Activated T-helper 17 cell treated with anti-CD3 and anti-CD28 coated beads, Interleukin-2, amount 50 U/mL, for 72 hours (primary cell): ENCODE results near the gene MID1. TPM values are rescaled to one million over a fixed set of nuclear protein-coding genes. Genes with fewer than 3 reads are reported as not detected.

ENCODE experiments used
- ATAC-seq: fragments of 150-1000 bp; cut with Tn5 transposase; replicated peaks from 2 replicates; pipeline ENCODE4 v1.10.0; 2021; ENCODE audit warnings: mild to moderate bottlenecking, moderate library complexity
- H3K27ac Mint-ChIP-seq: one replicate; pipeline ENCODE4 v1.8.0; 2022; ENCODE audit warnings: mixed read lengths
- H3K27me3 Mint-ChIP-seq: one replicate; pipeline ENCODE4 v1.8.0; 2022; ENCODE audit warnings: mixed read lengths
- H3K36me3 Mint-ChIP-seq: one replicate; pipeline ENCODE4 v1.8.0; 2022; ENCODE audit warnings: low read depth, mild to moderate bottlenecking, mixed read lengths
- H3K4me1 Mint-ChIP-seq: one replicate; pipeline ENCODE4 v1.8.0; 2022; ENCODE audit warnings: mixed read lengths
- H3K4me3 Mint-ChIP-seq: one replicate; pipeline ENCODE4 v1.8.0; 2022; ENCODE audit warnings: mild to moderate bottlenecking, mixed read lengths
- H3K9me3 Mint-ChIP-seq: one replicate; pipeline ENCODE4 v1.8.0; 2022; ENCODE audit warnings: mixed read lengths
- total RNA-seq, 2 donors: library from RNA; stranded (reverse); gene quantifications; one replicate each; pipeline ENCODE4 v1.2.3, GENCODE V29; 2022

MID1 gene
- total RNA-seq, 2 donors from 2014 or later: 0.30 to 1.4 TPM

DNA sequence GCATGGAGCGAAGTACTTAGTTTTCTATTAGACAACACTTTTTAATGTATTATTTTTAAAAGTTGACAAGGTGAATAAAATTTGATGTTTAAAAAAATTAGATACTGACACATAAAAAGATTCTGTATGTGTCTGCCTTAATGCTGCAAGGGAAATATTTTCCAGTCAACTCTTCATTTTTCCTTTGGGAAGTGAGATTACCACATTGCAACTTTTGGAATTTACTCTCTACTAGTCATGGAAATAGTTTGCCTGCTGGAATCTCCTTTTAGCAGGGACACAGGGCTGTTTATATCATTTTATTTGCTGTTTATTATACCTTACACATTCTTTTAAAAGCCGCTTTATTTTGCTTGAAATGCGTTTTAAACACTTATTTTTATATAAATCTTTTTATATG is 135.1 kb downstream of the MID1 start:
- Mint-ChIP-seq H3K4me3 (no peak overlapping the region), H3K27ac (no peak overlapping the region), H3K9me3 (no peaks in the 10 kb centered on the region), H3K4me1 (no peaks in the 10 kb centered on the region), H3K27me3 (no peaks in the 10 kb centered on the region), H3K36me3 (no peaks in the 10 kb centered on the region)
- no peak for ATAC-seq

DNA sequence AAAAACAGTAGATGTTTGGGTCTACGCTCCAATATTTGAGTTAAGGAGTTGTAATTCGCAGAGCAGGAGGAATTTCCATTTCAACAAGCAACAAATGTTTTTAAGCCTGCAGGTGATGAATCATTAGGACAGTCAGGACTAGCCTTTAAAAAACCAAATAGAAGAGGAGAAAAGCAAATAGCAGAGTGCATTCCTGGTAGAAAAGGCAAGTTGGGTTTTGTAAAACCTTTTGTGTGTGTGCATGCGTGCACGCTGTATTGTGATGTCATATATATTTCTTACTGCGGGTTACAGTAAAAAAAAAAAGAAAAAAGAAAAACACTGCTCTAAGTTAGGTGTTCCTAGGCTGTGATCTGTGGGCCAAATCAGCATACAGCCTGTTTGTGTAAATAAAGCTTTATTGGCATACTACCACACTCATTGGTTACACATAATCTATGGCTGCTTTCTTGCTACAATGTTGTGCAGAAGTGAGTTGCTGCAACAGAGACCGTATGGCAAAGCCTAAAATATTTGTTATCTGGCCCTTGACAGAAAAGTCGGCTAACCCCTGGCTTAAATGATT is 135.6 kb downstream of the MID1 start:
- Mint-ChIP-seq H3K27me3 (no peaks in the 10 kb centered on the region), H3K27ac (no peak overlapping the region), H3K4me1 (no peaks in the 10 kb centered on the region), H3K9me3 (no peaks in the 10 kb centered on the region), H3K36me3 (no peaks in the 10 kb centered on the region), H3K4me3 (no peak overlapping the region)
- ATAC-seq: no peak

DNA sequence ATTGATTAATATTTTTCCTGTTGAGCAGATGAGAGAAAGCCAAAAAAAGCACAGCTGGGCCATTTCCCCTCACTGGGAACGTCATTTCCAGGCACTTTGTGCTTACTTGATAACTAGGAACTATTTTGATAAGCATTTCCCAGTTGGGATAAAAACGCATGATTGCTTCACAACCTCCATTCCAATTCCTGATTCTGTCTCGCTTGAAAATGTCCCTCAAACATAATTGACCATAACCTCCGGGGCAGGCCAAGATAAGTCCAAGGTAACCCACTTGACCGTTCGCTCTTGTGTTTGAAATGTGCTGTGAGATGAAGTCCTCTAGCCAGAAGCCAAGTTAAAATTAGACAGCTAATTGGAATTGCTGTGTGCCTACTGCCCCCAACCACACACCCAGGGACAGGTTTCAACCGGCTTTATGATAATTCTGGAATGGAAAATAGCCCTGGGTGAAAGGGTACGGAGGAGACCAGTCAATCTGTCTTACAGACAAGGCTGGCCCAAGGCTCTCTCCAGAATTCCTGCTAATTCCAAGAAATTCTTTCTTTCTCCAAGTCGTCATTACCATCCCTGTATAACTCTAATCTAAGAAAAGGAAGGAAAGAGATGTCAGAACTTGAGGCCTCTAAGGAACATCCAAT is 137.1 kb downstream of the MID1 start:
- ATAC-seq: no peak
- Mint-ChIP-seq H3K9me3 (peaks cover 3% of the 10 kb centered on the region), H3K27ac (no peak overlapping the region), H3K4me1 (no peaks in the 10 kb centered on the region), H3K36me3 (no peaks in the 10 kb centered on the region), H3K27me3 (no peaks in the 10 kb centered on the region), H3K4me3 (no peak overlapping the region)

DNA sequence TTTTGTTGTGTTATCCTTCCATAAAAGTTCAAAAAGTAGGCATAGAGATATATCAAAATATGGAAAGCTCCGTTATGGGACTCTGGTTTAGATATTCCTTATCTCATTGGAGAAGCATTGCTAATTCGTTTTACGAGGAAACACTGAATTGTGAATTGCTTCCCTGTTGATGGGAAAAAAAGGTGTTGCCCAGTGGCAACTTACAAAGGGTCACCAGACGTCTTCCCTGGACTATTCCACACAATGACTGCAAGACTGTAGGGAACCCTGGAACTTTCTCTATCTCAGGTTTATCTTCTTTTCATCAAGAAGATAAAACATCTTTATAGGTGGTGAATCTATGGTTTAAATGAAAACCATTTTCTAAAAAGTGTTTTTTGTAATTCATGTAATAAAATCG is 137.7 kb downstream of the MID1 start:
- H3K4me3 Mint-ChIP-seq: no peak overlapping the region
- peaks cover 3% of the 10 kb centered on the region for H3K9me3 Mint-ChIP-seq
- H3K4me1 Mint-ChIP-seq: no peaks in the 10 kb centered on the region
- ATAC-seq: no peak
- H3K27ac Mint-ChIP-seq: no peak overlapping the region
- no peaks in the 10 kb centered on the region for H3K36me3 Mint-ChIP-seq
- H3K27me3 Mint-ChIP-seq: no peaks in the 10 kb centered on the region

DNA sequence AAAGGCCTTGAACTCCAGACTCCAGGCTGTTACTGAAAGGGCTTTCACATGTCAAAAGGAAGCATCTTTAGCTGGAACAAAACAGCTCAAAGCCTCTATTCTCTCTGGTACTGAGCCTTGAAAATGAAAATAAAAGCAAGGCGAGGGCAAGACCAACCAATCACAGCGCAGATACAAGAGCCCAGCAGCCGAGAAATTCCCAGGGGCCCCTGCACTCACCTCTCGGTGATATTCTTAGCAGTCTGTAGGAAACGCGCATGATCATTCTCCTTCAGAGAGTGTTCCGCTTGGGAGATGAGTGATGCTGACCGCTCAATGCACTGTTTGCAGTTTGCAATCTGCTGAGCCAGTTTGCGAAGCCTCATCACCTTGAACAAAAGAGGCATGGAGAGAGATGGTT is 138.1 kb downstream of the MID1 start:
- Mint-ChIP-seq H3K27ac (no peak overlapping the region), H3K9me3 (peaks cover 3% of the 10 kb centered on the region), H3K4me3 (no peak overlapping the region), H3K36me3 (no peaks in the 10 kb centered on the region), H3K27me3 (no peaks in the 10 kb centered on the region), H3K4me1 (no peaks in the 10 kb centered on the region)
- ATAC-seq: no peak

DNA sequence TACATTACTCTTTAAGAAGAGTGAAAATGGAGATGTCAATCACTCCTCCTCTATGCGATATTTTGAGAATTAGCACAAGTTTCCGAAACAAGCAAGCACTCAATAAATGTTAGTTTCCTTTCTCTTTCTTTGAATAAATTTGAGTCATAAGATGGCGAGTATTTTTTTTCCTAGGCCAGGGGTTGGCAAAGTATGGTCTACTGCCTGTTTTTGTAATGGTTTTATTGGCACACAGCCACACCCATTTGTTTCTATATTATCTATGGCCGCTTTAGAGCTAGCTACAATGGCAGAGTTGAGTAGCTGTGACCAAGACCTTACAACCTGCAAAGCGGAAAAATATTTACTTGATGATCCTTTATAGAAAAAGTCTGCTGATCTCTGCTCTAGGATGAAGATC is 139.5 kb downstream of the MID1 start:
- Mint-ChIP-seq H3K4me1 (no peaks in the 10 kb centered on the region), H3K9me3 (peaks cover 3% of the 10 kb centered on the region), H3K27ac (no peak overlapping the region), H3K27me3 (no peaks in the 10 kb centered on the region), H3K4me3 (no peak overlapping the region), H3K36me3 (no peaks in the 10 kb centered on the region)
- no peak for ATAC-seq

DNA sequence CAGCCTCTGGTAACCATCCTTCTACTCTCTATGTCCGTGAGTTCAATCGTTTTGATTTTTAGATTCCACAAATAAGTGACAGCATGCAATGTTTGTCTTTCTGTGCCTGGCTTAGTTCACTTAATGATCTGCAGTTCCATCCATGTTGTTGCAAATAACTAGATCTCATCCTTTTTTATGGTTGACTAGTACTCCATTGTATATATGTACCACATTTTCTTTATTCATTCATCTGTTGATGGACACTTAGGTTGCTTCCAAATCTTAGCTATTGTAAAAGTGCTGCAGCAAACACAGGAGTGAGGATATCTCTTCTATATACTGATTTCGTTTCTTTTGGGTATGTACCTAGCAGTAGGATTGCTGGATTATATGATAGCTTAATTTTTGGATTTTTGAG is 140.9 kb downstream of the MID1 start:
- Mint-ChIP-seq H3K9me3 (peaks cover 3% of the 10 kb centered on the region), H3K27me3 (no peaks in the 10 kb centered on the region), H3K4me1 (no peaks in the 10 kb centered on the region), H3K4me3 (no peak overlapping the region), H3K27ac (no peak overlapping the region), H3K36me3 (no peaks in the 10 kb centered on the region)
- ATAC-seq: no peak

DNA sequence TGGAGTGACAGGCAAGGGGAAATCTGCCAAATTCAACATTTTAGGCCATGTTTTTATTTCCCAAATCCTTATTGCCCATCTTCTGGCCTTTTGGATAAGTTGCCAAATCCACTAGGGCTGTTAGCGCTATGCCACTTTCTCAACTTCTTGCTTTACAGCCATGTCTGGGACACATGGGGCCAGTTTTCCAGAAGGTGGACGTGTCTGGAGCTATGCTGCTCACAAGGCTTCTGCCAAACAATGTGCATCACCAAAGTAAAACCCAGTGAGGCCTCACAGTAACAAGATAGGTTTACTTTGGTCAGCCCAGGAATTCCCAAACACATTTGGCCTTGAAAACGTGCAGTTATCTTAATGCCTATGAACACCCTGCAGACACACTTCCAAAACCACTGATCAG is 142.9 kb downstream of the MID1 start:
- H3K27ac Mint-ChIP-seq: no peak overlapping the region
- no peak overlapping the region for H3K4me3 Mint-ChIP-seq
- no peaks in the 10 kb centered on the region for H3K27me3 Mint-ChIP-seq
- peaks cover 3% of the 10 kb centered on the region for H3K9me3 Mint-ChIP-seq
- no peak for ATAC-seq
- no peaks in the 10 kb centered on the region for H3K36me3 Mint-ChIP-seq
- H3K4me1 Mint-ChIP-seq: no peaks in the 10 kb centered on the region

DNA sequence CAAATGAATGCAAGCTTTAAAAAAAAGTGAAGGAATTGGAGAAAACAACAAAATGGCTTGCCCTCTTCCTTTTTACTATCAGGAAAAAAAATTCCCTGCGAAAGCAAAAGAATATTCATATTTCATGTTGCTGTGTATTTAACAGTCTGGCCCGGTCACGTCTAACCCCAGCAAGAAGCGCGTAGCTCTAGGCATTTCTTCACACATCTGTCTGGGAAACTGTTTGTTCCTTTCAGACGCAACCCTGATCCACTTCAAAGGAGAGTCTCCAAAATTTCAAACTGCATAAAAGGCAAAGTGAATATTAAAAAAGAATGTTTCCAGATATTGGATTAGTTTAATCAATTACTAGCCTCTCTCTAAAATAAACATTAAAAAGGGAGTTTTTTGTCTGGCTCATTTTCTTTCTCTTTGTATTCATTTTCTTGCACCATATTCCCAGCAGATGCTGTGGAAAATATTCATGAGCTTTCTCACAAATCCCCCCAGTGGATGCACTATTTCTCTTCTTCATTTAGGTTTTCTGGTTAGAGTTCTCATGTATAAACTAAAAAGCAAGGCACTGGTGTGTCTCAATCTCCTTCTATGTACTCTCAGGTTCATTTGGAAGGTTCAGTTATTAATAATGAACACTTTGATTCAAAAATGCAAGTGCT is 145.3 kb downstream of the MID1 start:
- Mint-ChIP-seq H3K9me3 (peaks cover 3% of the 10 kb centered on the region), H3K36me3 (no peaks in the 10 kb centered on the region), H3K27ac (no peak overlapping the region), H3K27me3 (no peaks in the 10 kb centered on the region), H3K4me3 (no peak overlapping the region), H3K4me1 (no peaks in the 10 kb centered on the region)
- ATAC-seq: no peak

DNA sequence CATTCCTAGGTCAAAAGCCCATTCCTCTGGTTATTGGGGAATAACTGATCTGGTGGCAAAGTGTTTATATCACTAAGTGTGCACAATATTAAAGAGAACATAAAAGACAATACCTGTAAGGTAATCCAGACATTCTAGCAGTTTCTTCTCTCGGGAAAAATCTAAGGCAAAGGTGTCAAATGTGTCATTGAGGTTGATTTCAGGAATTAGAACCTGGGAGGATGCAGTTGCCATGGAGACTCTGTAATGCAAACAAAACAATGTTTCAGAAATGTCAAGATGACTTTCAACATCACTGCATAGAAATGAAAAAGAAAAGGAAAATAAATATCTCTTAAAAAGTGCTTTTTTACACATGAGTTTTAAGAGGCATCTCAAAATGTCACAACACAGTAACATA is 145.9 kb downstream of the MID1 start:
- H3K36me3 Mint-ChIP-seq: no peaks in the 10 kb centered on the region
- H3K4me1 Mint-ChIP-seq: no peaks in the 10 kb centered on the region
- H3K9me3 Mint-ChIP-seq: peaks cover 2% of the 10 kb centered on the region
- ATAC-seq: no peak
- no peaks in the 10 kb centered on the region for H3K27me3 Mint-ChIP-seq
- no peak overlapping the region for H3K4me3 Mint-ChIP-seq
- no peak overlapping the region for H3K27ac Mint-ChIP-seq

DNA sequence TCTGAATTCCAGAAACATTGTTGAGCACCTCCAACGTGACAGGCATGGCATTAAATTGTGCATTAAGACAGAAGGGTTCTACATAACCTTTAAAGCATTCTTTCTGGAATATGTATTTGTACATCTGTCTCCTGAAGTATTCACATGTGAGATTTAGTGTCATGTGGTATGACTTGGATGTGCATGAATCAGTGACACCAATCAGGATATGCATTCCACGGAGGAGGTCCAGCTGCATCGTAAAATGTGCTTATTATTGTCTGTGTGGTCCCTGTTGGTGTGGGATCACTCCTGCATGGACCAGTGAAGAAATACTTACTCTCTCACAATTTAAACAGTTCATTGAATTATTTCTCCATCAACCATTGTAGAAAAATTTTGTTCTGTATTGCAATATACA is 149.0 kb downstream of the MID1 start:
- no peaks in the 10 kb centered on the region for H3K4me1 Mint-ChIP-seq
- H3K27me3 Mint-ChIP-seq: no peaks in the 10 kb centered on the region
- no peak for ATAC-seq
- H3K9me3 Mint-ChIP-seq: no peaks in the 10 kb centered on the region
- no peaks in the 10 kb centered on the region for H3K36me3 Mint-ChIP-seq
- H3K27ac Mint-ChIP-seq: no peak overlapping the region
- no peak overlapping the region for H3K4me3 Mint-ChIP-seq

DNA sequence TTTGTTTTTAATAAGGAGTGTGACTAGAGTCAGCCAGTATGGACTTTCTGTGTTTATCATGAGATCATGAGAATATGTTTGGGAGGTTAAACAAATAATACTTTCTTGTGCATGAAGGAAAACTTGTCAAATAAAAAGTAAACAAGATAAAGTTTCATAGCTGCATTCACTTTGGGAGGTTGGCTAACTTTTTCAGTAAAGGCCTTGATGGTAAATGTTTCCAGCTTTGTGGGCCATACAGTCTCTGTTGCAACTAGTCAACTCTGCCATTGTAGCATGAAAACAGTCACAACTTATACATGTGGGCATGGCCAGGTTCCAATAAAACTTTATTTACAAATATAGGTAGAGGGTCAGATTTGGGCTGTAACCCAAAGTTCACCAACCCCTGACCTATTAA is 150.4 kb downstream of the MID1 start:
- ATAC-seq: no peak
- H3K4me1 Mint-ChIP-seq: no peaks in the 10 kb centered on the region
- no peak overlapping the region for H3K27ac Mint-ChIP-seq
- no peak overlapping the region for H3K4me3 Mint-ChIP-seq
- no peaks in the 10 kb centered on the region for H3K9me3 Mint-ChIP-seq
- H3K27me3 Mint-ChIP-seq: no peaks in the 10 kb centered on the region
- H3K36me3 Mint-ChIP-seq: no peaks in the 10 kb centered on the region

DNA sequence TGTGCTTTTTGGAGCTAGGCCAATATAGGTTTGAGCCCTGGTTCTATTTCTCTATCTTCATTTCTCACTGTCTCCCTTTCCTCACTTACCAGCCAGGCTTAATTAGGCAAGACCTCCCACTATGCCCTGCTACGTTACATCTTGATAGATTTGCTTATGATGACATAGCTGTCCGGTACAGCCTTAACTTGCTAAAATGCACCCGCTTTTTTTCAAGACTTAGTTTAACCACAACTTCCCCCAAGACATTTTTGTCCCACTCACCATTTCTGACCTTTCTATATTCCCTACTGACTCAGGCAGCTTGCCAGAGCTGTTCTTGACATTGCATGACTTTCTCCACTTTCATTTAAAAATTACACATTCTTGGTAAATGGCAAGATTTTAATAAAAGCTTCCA is 152.6 kb downstream of the MID1 start:
- H3K9me3 Mint-ChIP-seq: no peaks in the 10 kb centered on the region
- H3K4me1 Mint-ChIP-seq: no peaks in the 10 kb centered on the region
- ATAC-seq: no peak
- H3K27ac Mint-ChIP-seq: no peak overlapping the region
- H3K27me3 Mint-ChIP-seq: no peaks in the 10 kb centered on the region
- H3K4me3 Mint-ChIP-seq: no peak overlapping the region
- H3K36me3 Mint-ChIP-seq: no peaks in the 10 kb centered on the region

DNA sequence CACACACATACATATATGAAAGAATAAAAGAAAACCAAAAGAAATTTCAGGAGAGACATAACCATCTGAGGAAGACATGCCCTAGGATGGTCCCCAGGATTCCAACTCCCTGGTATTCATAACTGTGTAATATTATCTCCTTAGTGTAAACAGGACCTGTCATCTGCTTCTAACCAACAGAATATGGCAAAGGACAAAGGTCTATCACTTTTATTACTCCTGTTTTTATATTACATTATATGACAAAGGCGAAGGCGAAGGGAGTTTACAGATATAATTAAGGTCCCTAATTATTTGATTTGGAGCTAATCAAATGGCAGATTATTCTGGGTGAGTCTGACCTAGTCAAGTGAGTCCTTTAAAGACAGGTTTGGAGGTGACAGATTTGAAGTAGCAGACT is 155.1 kb downstream of the MID1 start:
- Mint-ChIP-seq H3K36me3 (no peaks in the 10 kb centered on the region), H3K4me3 (no peak overlapping the region), H3K27me3 (no peaks in the 10 kb centered on the region), H3K27ac (no peak overlapping the region), H3K4me1 (no peaks in the 10 kb centered on the region), H3K9me3 (no peaks in the 10 kb centered on the region)
- no peak for ATAC-seq

DNA sequence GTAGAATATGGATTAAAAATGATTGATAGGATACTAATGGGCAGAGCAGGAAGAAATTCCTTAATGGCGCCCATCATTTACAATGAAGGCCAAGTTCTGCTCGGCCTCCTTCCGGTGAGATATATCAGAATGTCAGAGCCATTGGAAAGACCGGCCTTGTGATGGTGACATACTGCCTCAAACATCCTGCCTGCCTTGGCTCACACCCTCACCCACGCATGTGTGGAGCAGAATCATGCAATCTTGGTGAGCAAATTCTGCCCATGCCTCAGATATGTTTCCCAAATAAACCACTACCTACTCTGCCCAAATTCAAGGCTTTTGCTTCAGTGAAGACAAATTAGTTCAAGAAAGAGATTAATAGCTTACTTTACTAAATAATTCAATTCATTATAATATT is 163.3 kb downstream of the MID1 start:
- no peak overlapping the region for H3K4me3 Mint-ChIP-seq
- H3K36me3 Mint-ChIP-seq: no peaks in the 10 kb centered on the region
- no peak overlapping the region for H3K27ac Mint-ChIP-seq
- no peak for ATAC-seq
- H3K4me1 Mint-ChIP-seq: no peaks in the 10 kb centered on the region
- peaks cover 6% of the 10 kb centered on the region for H3K9me3 Mint-ChIP-seq
- H3K27me3 Mint-ChIP-seq: no peaks in the 10 kb centered on the region
